ENCODE results near the gene GPR84.

GPR84 gene

GRCh38 chr12:54377007-54377406 lies 12.7 kb upstream of the GPR84 start:
- TF ChIP-seq JUND (IDR thresholded peaks at IDR 0.05; ENCODE audit: low read depth) = no peak
- in situ Hi-C loops (cut with HindIII; ENCODE audit: low pct_unique_long_range_greater_than_20kb, low sequenced_read_pairs) = no loop called here

GRCh38 chr12:54376596-54376995 lies 12.3 kb upstream of the GPR84 start:
- in situ Hi-C loops (cut with HindIII; ENCODE audit: low pct_unique_long_range_greater_than_20kb, low sequenced_read_pairs) = no loop called here
- no peak for TF ChIP-seq JUND (IDR thresholded peaks at IDR 0.05; ENCODE audit: low read depth)
- no peak for DNase-seq (ENCODE audit: low read depth in 1 of 2, low spot score in 1 of 2)

More at GRCh38 chr12:54377007-54377406, 12.7 kb upstream of the GPR84 start:
- no peak for DNase-seq (ENCODE audit: low read depth in 1 of 2, low spot score in 1 of 2)

GRCh38 chr12:54375259-54375579 lies 10.9 kb upstream of the GPR84 start:
- no peak for DNase-seq (ENCODE audit: low read depth in 1 of 2, low spot score in 1 of 2)
- in situ Hi-C loops (cut with HindIII; ENCODE audit: low pct_unique_long_range_greater_than_20kb, low sequenced_read_pairs) = no loop called here
- no peak for TF ChIP-seq JUND (IDR thresholded peaks at IDR 0.05; ENCODE audit: low read depth)

GRCh38 chr12:54374562-54375258 lies 10.4 kb upstream of the GPR84 start:
- no peak for TF ChIP-seq JUND (IDR thresholded peaks at IDR 0.05; ENCODE audit: low read depth)
- no peak for DNase-seq (ENCODE audit: low read depth in 1 of 2, low spot score in 1 of 2)
- in situ Hi-C loops (cut with HindIII; ENCODE audit: low pct_unique_long_range_greater_than_20kb, low sequenced_read_pairs) = no loop called here

- DNase-seq (ENCODE audit: low read depth in 1 of 2, low spot score in 1 of 2) = no peak
- in situ Hi-C loops (cut with HindIII; ENCODE audit: low pct_unique_long_range_greater_than_20kb, low sequenced_read_pairs) = no loop called here
- TF ChIP-seq JUND (IDR thresholded peaks at IDR 0.05; ENCODE audit: low read depth) = no peak
These were observed 9.6 kb upstream of the GPR84 start for GRCh38 chr12:54373649-54374561.

- no peak for DNase-seq (ENCODE audit: low read depth in 1 of 2, low spot score in 1 of 2)
These were observed 8.0 kb upstream of the GPR84 start for GRCh38 chr12:54372113-54372806.

GRCh38 chr12:54371328-54372112 lies 7.2 kb upstream of the GPR84 start:
- no peak for DNase-seq (ENCODE audit: low read depth in 1 of 2, low spot score in 1 of 2)
- in situ Hi-C loops (cut with HindIII; ENCODE audit: low pct_unique_long_range_greater_than_20kb, low sequenced_read_pairs) = no loop called here
- no peak for TF ChIP-seq JUND (IDR thresholded peaks at IDR 0.05; ENCODE audit: low read depth)

More at GRCh38 chr12:54372113-54372806, 8.0 kb upstream of the GPR84 start:
- in situ Hi-C loops (cut with HindIII; ENCODE audit: low pct_unique_long_range_greater_than_20kb, low sequenced_read_pairs) = no loop called here
- no peak for TF ChIP-seq JUND (IDR thresholded peaks at IDR 0.05; ENCODE audit: low read depth)

GRCh38 chr12:54370171-54370730 lies 6.0 kb upstream of the GPR84 start:
- TF ChIP-seq JUND (IDR thresholded peaks at IDR 0.05; ENCODE audit: low read depth) = no peak
- in situ Hi-C loops (cut with HindIII; ENCODE audit: low pct_unique_long_range_greater_than_20kb, low sequenced_read_pairs) = no loop called here
- DNase-seq (ENCODE audit: low read depth in 1 of 2, low spot score in 1 of 2) = peak; percentile 78

GRCh38 chr12:54369597-54370131 lies 5.4 kb upstream of the GPR84 start:
- in situ Hi-C loops (cut with HindIII; ENCODE audit: low pct_unique_long_range_greater_than_20kb, low sequenced_read_pairs) = no loop called here
- TF ChIP-seq JUND (IDR thresholded peaks at IDR 0.05; ENCODE audit: low read depth) = no peak
- DNase-seq (ENCODE audit: low read depth in 1 of 2, low spot score in 1 of 2) = no peak

- DNase-seq (ENCODE audit: low read depth in 1 of 2, low spot score in 1 of 2) = peak; percentile 89 to 92
- no peak for TF ChIP-seq JUND (IDR thresholded peaks at IDR 0.05; ENCODE audit: low read depth)
- in situ Hi-C loops (cut with HindIII; ENCODE audit: low pct_unique_long_range_greater_than_20kb, low sequenced_read_pairs) = no loop called here
These were observed 4.7 kb upstream of the GPR84 start for GRCh38 chr12:54368709-54369596.

All from T47D (cell line).